Thyroid gland (tissue), 4 donors: Measurements from ENCODE around the gene CCDC158. TPM values are rescaled to one million over a fixed set of nuclear protein-coding genes. Genes with fewer than 3 reads are reported as not detected.

Source experiments
- DNase-seq, 2 donors: peaks; one replicate each; pipeline ENCODE4 v3.0.0-alpha.2; 2019
- H3K27ac ChIP-seq, 3 donors: fragments of 200-600 bp; sonication (generic); 1 replicate in 2 of 3; 2 replicates in 1 of 3; pipeline ENCODE4 v1.5.1; 2016 to 2019; ENCODE audit warnings: mild to moderate bottlenecking in 1 of 3, moderate library complexity in 1 of 3
- H3K27me3 ChIP-seq: fragments of 200-600 bp; sonication (generic); one replicate; pipeline ENCODE4 v1.5.1; 2019
- H3K36me3 ChIP-seq, 2 donors: fragments of 200-600 bp; sonication (generic); one replicate each; pipeline ENCODE4 v1.5.1; 2016 to 2019
- H3K4me1 ChIP-seq, 2 donors: fragments of 200-600 bp; sonication (generic); one replicate each; pipeline ENCODE4 v1.5.1; 2017 to 2019
- H3K4me3 ChIP-seq, 3 donors: fragments of 200-600 bp; sonication (generic); replicated peaks in 1 of 3; 1 replicate in 2 of 3; 2 replicates in 1 of 3; pipeline ENCODE4 v1.5.1; 2016; ENCODE audit warnings: mild to moderate bottlenecking in 1 of 3
- H3K9me3 ChIP-seq: fragments of 200-600 bp; sonication (generic); one replicate; pipeline ENCODE4 v1.5.1; 2017
- POLR2A ChIP-seq, 2 donors: fragments of 450-650 bp; IDR thresholded peaks; one replicate each; pipeline ENCODE4 v1.6.1; 2017; ENCODE audit warnings: antibody characterized with exemption in 2 of 2, mild to moderate bottlenecking in 2 of 2, moderate library complexity in 1 of 2
- WGBS, 2 donors: methylation state at CpG; one replicate each; pipeline ENCODE4 v1.1.5; 2017; 5-methylcytosine and 5-hydroxymethylcytosine counted together
- intact Hi-C: fragments of 100-400 bp; cut with DNase I; formaldehyde crosslinking; loops from one replicate; pipeline ENCODE4 v1.15.1; 2023
- total RNA-seq, 4 donors: library from RNA; depleted of rRNA; stranded (reverse); fragments of >200 nt; gene quantifications; one replicate each; pipeline ENCODE4 v1.2.3, GENCODE V29; 2016
- TF ChIP-seq, protein P1 (sequence below), 6 experiments: fragments of 200-600 bp in 3 of 6; fragments of 450-650 bp in 3 of 6; sonication (generic) in 3 of 6; IDR thresholded peaks; one replicate each; pipeline ENCODE4 v1.5.1; 2016 to 2019; ENCODE audit warnings: antibody characterized with exemption in 6 of 6, mild to moderate bottlenecking in 2 of 6, inconsistent platforms in 1 of 6, moderate library complexity in 1 of 6

CCDC158 gene
- total RNA-seq, 4 donors from 2014 or later = 2.0 to 5.8 (median 3.5) TPM

DNA sequence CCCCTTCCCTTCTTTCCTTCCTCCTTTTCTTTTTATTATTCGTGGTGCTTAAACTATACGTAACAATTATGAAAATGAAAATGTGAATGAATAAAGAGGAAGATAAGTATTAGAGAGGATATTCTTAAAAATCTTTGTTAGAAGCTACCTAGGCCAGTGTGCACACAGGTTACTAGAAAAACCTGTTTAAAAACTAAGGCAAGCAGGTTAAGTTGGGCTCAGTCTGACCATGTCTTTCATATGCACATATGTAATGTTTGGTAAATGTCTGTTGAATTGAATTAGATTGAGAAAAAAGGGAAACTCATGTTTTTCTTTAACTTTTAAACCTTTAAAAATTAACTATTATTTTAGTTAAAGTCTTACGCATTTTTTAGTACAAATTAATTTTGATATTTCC, 21.9 kb upstream of the CCDC158 start:
- no peaks in the 10 kb centered on the region for H3K9me3 ChIP-seq
- WGBS, 2 donors = 90 to 92% methylated on average over 3 of the region's 3 CpGs
- no peak overlapping the region for H3K27ac ChIP-seq
- no peaks in the 10 kb centered on the region for H3K27me3 ChIP-seq
- intact Hi-C loops = loop anchor here (10.0 kb wide), 1 partner anchor 312 kb away; no protein-coding TSS in a partner anchor
- DNase-seq = no peak
- H3K36me3 ChIP-seq = no peaks in the 10 kb centered on the region
- no peak overlapping the region for H3K4me3 ChIP-seq
- no peaks in the 10 kb centered on the region for H3K4me1 ChIP-seq
- TF ChIP-seq POLR2A (IDR thresholded peaks at IDR 0.05) = no peak
- TF ChIP-seq, protein P1, sequence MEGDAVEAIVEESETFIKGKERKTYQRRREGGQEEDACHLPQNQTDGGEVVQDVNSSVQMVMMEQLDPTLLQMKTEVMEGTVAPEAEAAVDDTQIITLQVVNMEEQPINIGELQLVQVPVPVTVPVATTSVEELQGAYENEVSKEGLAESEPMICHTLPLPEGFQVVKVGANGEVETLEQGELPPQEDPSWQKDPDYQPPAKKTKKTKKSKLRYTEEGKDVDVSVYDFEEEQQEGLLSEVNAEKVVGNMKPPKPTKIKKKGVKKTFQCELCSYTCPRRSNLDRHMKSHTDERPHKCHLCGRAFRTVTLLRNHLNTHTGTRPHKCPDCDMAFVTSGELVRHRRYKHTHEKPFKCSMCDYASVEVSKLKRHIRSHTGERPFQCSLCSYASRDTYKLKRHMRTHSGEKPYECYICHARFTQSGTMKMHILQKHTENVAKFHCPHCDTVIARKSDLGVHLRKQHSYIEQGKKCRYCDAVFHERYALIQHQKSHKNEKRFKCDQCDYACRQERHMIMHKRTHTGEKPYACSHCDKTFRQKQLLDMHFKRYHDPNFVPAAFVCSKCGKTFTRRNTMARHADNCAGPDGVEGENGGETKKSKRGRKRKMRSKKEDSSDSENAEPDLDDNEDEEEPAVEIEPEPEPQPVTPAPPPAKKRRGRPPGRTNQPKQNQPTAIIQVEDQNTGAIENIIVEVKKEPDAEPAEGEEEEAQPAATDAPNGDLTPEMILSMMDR (IDR thresholded peaks at IDR 0.05) = no peak

- H3K27me3 ChIP-seq = no peaks in the 10 kb centered on the region
- intact Hi-C loops = loop anchor here (10.0 kb wide), 1 partner anchor 313 kb away; no protein-coding TSS in a partner anchor
- no peak overlapping the region for H3K4me3 ChIP-seq
- no peak for TF ChIP-seq POLR2A (IDR thresholded peaks at IDR 0.05)
- TF ChIP-seq, protein P1 (IDR thresholded peaks at IDR 0.05) = no peak
- 85 to 89% methylated on average over 9 of the region's 9 CpGs for WGBS, 2 donors
- no peak for DNase-seq
- no peaks in the 10 kb centered on the region for H3K9me3 ChIP-seq
- no peak overlapping the region for H3K27ac ChIP-seq
- peaks cover 0 to 3% of the 10 kb centered on the region in 2 donors for H3K4me1 ChIP-seq
- H3K36me3 ChIP-seq = no peaks in the 10 kb centered on the region
These were observed 20.9 kb upstream of the CCDC158 start for GRCh38 chr4:76441881-76442280.

DNA sequence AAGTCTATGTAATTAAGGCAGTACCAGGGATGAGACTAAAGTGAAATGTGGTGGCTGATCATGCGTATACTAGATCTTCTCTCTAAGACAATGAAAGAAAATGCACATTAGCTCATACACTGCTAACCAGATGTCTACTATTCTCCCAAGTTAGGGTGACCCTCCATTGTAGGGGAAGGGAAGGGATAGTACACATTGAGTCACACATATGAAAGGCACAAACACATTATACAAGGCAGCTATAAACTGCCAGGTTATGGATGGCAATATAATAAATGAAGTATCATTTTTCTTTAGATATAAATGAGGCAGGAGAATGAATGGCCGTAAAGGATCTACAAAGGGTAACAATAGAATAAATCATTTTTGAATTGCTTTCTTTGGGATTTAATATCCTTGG, 18.6 kb upstream of the CCDC158 start:
- Histone ChIP-seq H3K27me3 (no peaks in the 10 kb centered on the region), H3K36me3 (no peaks in the 10 kb centered on the region), H3K4me1 (peaks cover 0 to 3% of the 10 kb centered on the region in 2 donors), H3K4me3 (no peak overlapping the region), H3K9me3 (no peaks in the 10 kb centered on the region), H3K27ac (no peak overlapping the region)
- 93 to 97% methylated on average over 2 of the region's 2 CpGs for WGBS, 2 donors
- intact Hi-C loops = no loop called here
- no peak for TF ChIP-seq POLR2A (IDR thresholded peaks at IDR 0.05)
- TF ChIP-seq, protein P1 (IDR thresholded peaks at IDR 0.05) = no peak
- DNase-seq = no peak

- TF ChIP-seq POLR2A (IDR thresholded peaks at IDR 0.05) = peak in 1 of 2 donors; percentile 36
- TF ChIP-seq, protein P1 (IDR thresholded peaks at IDR 0.05) = no peak
- no peak for DNase-seq
- Histone ChIP-seq H3K27me3 (no peaks in the 10 kb centered on the region), H3K4me3 (peak overlapping the region; percentile 17 to 30 (median 24)), H3K36me3 (no peaks in the 10 kb centered on the region), H3K9me3 (no peaks in the 10 kb centered on the region), H3K27ac (peak overlapping the region; percentile 35 to 67 (median 55)), H3K4me1 (peaks cover 0 to 3% of the 10 kb centered on the region in 2 donors)
- intact Hi-C loops = no loop called here
- 11 to 13% methylated on average over 7 of the region's 7 CpGs for WGBS, 2 donors
These were observed 14.8 kb upstream of the CCDC158 start for GRCh38 chr4:76435528-76436319.

GRCh38 chr4:76434901-76435527, 14.1 kb upstream of the CCDC158 start, which contains the start of gene SHROOM3:
TSS of gene SHROOM3 (plus strand) at chr4:76435229. CDS start at chr4:76436053, 824 bp downstream.
- peak; percentile 63 to 68 for DNase-seq
- peak within 1 kb of the TSS; percentile 17 to 30 (median 24) for H3K4me3 ChIP-seq
- no peak for TF ChIP-seq POLR2A (IDR thresholded peaks at IDR 0.05)
- TF ChIP-seq, protein P1 (IDR thresholded peaks at IDR 0.05) = no peak
- H3K4me1 ChIP-seq = peaks cover 0 to 3% of the 10 kb centered on the region in 2 donors
- no peaks in the 10 kb centered on the region for H3K9me3 ChIP-seq
- peak within 1 kb of the TSS; percentile 35 to 67 (median 55) for H3K27ac ChIP-seq
- H3K36me3 ChIP-seq = no peaks in the 10 kb centered on the region
- WGBS, 2 donors = 8 to 10% methylated on average over 9 of the region's 9 CpGs
- H3K27me3 ChIP-seq = no peaks in the 10 kb centered on the region
- intact Hi-C loops = loop anchor here (5.0 kb wide), 1 partner anchor 67 kb away; no protein-coding TSS in a partner anchor
